ENCODE measurements around the gene CPOX. TPM values are rescaled to one million over a fixed set of nuclear protein-coding genes. Genes with fewer than 3 reads are reported as not detected.

CPOX gene
- total RNA-seq, 1 experiment from 2014 or later: 24.2 TPM

DNA sequence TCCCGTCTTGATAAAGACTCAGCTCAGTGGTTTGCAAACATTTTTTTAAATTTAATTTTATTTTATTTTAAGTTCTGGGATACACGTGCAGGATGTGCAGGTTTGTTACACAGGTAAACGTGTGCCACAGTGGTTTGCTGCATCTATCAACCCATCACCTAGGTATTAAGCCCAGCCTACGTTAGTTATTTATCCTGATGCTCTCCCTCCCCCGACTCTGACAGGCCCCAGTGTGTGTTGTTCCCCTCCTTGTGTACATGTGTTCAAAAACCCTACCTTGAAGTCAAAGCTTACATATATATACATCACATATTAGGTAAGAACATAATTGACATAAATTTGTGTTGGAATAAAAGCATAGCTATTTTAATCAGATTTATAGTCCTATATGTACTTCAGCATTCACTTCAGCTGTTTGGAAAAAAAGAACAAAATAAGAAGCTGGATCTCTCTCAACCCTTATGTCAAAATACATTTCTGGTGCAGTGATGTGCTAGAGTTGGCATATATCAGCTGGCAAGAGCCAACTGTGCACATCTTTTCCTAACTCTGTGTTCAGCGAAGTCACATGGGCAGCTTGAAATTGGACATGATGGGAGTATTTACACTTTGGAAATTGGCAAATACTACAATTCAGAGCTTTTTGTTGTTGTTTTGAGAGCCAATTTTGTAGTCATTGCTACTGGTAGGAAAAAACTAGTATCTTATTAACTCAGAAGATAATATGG lies 35.1 kb downstream of the CPOX start:
- Mint-ChIP-seq H3K27ac (ENCODE audit: unreplicated experiment) (no peak overlapping the region), H3K4me1 (ENCODE audit: low read depth, unreplicated experiment) (no peaks in the 10 kb centered on the region), H3K4me3 (ENCODE audit: unreplicated experiment) (no peak overlapping the region), H3K9me3 (ENCODE audit: unreplicated experiment) (no peaks in the 10 kb centered on the region), H3K36me3 (ENCODE audit: insufficient read depth, unreplicated experiment) (no peaks in the 10 kb centered on the region), H3K27me3 (ENCODE audit: insufficient read depth, unreplicated experiment) (peaks cover 3% of the 10 kb centered on the region)
- POLR2A ChIA-PET: no interaction called here
- Histone ChIP-seq H3K27me3 (replicated peaks; ENCODE audit: control insufficient read depth, insufficient read depth, low read length) (no peaks in the 10 kb centered on the region), H3K36me3 (ENCODE audit: control insufficient read depth, insufficient read depth, low read length) (no peaks in the 10 kb centered on the region), H3K4me1 (no peaks in the 10 kb centered on the region), H3K9me3 (no peaks in the 10 kb centered on the region), H3K4me3 (ENCODE audit: low read depth, low read length) (no peak overlapping the region)
- intact Hi-C loops (cut with micrococcal nuclease; ENCODE audit: unreplicated experiment): no loop called here
- CTCF ChIA-PET: no interaction called here
- TF ChIP-seq, protein P1, sequence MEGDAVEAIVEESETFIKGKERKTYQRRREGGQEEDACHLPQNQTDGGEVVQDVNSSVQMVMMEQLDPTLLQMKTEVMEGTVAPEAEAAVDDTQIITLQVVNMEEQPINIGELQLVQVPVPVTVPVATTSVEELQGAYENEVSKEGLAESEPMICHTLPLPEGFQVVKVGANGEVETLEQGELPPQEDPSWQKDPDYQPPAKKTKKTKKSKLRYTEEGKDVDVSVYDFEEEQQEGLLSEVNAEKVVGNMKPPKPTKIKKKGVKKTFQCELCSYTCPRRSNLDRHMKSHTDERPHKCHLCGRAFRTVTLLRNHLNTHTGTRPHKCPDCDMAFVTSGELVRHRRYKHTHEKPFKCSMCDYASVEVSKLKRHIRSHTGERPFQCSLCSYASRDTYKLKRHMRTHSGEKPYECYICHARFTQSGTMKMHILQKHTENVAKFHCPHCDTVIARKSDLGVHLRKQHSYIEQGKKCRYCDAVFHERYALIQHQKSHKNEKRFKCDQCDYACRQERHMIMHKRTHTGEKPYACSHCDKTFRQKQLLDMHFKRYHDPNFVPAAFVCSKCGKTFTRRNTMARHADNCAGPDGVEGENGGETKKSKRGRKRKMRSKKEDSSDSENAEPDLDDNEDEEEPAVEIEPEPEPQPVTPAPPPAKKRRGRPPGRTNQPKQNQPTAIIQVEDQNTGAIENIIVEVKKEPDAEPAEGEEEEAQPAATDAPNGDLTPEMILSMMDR (IDR thresholded peaks at IDR 0.05; ENCODE audit: insufficient read depth in 1 of 2, low read depth in 1 of 2, low read length in 1 of 2, severe bottlenecking in 1 of 2, unreplicated experiment in 1 of 2): no peak
- no TSS peak for BruUV-seq (replicated peaks)
- no peak for DNase-seq

DNA sequence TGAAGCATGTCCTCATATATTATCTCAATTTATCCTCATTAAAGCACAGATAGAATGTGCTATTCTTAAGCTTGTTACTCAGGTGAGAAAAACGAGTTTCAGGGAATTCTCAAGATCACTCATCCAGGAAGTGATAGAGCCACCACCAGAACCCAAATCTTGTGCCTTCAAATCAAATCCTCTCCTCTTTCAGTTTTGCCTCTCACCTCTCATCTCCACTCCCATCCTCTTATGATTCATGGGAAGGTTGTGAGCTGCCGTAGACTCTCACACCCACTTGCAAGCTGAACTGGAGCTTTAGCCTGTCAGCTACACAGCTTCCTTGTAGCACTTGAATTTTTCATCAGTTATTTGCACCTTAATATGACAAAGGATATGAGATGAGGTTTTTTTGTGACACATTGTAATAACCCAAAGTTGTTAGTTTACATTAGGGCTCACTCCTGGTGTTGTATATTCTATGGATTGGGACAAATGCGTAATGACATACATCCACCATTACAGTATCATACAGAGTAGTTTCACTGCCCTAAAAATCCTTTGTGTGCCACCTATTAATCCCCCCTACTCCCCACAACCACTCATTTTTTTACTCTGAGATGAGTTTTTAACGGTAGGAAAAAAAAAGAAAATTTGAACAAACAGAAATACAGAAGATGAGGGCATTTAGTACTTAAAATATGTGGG lies 35.9 kb downstream of the CPOX start:
- BruUV-seq (replicated peaks): no TSS peak
- CTCF ChIA-PET: no interaction called here
- H3K4me3 ChIP-seq (ENCODE audit: low read depth, low read length): no peak overlapping the region
- peaks cover 3% of the 10 kb centered on the region for H3K27me3 Mint-ChIP-seq (ENCODE audit: insufficient read depth, unreplicated experiment)
- H3K27me3 ChIP-seq (replicated peaks; ENCODE audit: control insufficient read depth, insufficient read depth, low read length): no peaks in the 10 kb centered on the region
- no peaks in the 10 kb centered on the region for H3K36me3 Mint-ChIP-seq (ENCODE audit: insufficient read depth, unreplicated experiment)
- no peaks in the 10 kb centered on the region for H3K4me1 ChIP-seq
- DNase-seq: no peak
- no peak overlapping the region for H3K27ac Mint-ChIP-seq (ENCODE audit: unreplicated experiment)
- H3K9me3 Mint-ChIP-seq (ENCODE audit: unreplicated experiment): no peaks in the 10 kb centered on the region
- intact Hi-C loops (cut with micrococcal nuclease; ENCODE audit: unreplicated experiment): no loop called here
- TF ChIP-seq, protein P1 (IDR thresholded peaks at IDR 0.05; ENCODE audit: insufficient read depth in 1 of 2, low read depth in 1 of 2, low read length in 1 of 2, severe bottlenecking in 1 of 2, unreplicated experiment in 1 of 2): no peak
- POLR2A ChIA-PET: no interaction called here
- no peaks in the 10 kb centered on the region for H3K9me3 ChIP-seq
- H3K4me1 Mint-ChIP-seq (ENCODE audit: low read depth, unreplicated experiment): no peaks in the 10 kb centered on the region
- no peak overlapping the region for H3K4me3 Mint-ChIP-seq (ENCODE audit: unreplicated experiment)
- no peaks in the 10 kb centered on the region for H3K36me3 ChIP-seq (ENCODE audit: control insufficient read depth, insufficient read depth, low read length)

DNA sequence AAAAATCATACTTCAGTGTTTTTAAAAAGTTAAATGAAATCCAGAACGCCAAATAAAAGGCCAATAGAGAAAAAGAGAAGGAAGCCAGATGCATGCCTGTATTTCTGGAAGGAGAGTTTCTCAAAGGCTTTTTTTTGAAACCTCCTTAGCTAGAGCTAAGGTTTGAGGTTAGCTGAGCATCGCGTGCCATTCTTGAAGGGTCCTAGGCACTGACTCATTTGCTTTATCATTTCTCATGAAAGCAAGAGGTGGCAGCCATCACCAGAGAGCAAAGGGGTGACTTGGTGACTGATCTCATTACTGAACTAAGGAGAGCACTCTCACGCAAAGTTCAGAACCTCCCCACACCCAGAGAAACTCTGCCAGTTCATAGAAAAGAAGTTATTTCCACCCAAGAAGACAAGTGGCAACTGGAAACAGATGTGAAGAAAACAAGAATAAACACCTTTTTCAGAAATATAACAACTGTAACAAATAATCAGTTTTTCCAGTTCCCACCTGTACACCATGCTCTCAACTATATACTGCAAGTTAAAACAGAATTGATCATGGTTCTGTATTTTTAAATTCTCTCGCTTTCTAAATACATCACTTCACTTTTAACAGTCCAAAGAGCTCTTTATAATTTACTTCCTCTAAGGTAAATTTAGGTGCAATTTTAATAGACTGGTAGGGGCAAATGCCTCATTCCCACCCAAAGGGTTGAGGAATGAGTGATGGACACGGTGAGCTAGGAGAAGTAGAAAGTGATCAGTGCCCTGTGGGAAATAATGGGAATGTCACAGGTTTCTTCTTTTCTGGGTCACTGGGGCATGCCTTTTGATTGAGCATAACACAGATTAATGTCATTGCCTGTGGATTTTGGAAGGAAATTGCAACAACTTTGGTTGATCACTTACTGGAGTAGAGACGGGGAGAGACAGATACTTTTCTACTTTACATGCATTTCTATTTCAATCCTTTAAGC lies 37.0 kb downstream of the CPOX start:
- ChIA-PET POLR2A (no interaction called here), CTCF (no interaction called here)

More for the DNA sequence above, 37.0 kb downstream of the CPOX start:
- no peaks in the 10 kb centered on the region for H3K9me3 ChIP-seq
- Mint-ChIP-seq H3K4me3 (ENCODE audit: unreplicated experiment) (no peak overlapping the region), H3K4me1 (ENCODE audit: low read depth, unreplicated experiment) (no peaks in the 10 kb centered on the region), H3K27me3 (ENCODE audit: insufficient read depth, unreplicated experiment) (peaks cover 3% of the 10 kb centered on the region), H3K27ac (ENCODE audit: unreplicated experiment) (no peak overlapping the region), H3K36me3 (ENCODE audit: insufficient read depth, unreplicated experiment) (no peaks in the 10 kb centered on the region), H3K9me3 (ENCODE audit: unreplicated experiment) (no peaks in the 10 kb centered on the region)
- no peak for DNase-seq
- TF ChIP-seq, protein P1 (IDR thresholded peaks at IDR 0.05; ENCODE audit: insufficient read depth in 1 of 2, low read depth in 1 of 2, low read length in 1 of 2, severe bottlenecking in 1 of 2, unreplicated experiment in 1 of 2): no peak
- intact Hi-C loops (cut with micrococcal nuclease; ENCODE audit: unreplicated experiment): no loop called here
- no peaks in the 10 kb centered on the region for H3K27me3 ChIP-seq (replicated peaks; ENCODE audit: control insufficient read depth, insufficient read depth, low read length)
- H3K36me3 ChIP-seq (ENCODE audit: control insufficient read depth, insufficient read depth, low read length): no peaks in the 10 kb centered on the region
- no peak overlapping the region for H3K4me3 ChIP-seq (ENCODE audit: low read depth, low read length)
- H3K4me1 ChIP-seq: no peaks in the 10 kb centered on the region
- BruUV-seq (replicated peaks): no TSS peak

Data from Caco-2 (cell line).